Activated CD4-positive, CD25-positive, alpha-beta regulatory T cell treated with anti-CD3 and anti-CD28 coated beads, Interleukin-2, amount 50 U/mL, for 16 hours (primary cell): Measurements from ENCODE around the gene CPEB1.

Experiments used
- DNase-seq: peaks from one replicate; pipeline ENCODE4 v3.0.0-alpha.2; 2020; ENCODE audit warnings: low read depth, low spot score

CPEB1 gene

GRCh38 chr15:82647045-82647834 lies at the start of gene CPEB1:
TSS of gene CPEB1 (minus strand) at chr15:82647363. CDS start at chr15:82628459, 18,904 bp downstream.
- no peak for DNase-seq

GRCh38 chr15:82692171-82692570 lies 45.0 kb upstream of the CPEB1 start:
- DNase-seq: no peak

GRCh38 chr15:82689147-82689546 lies 42.0 kb upstream of the CPEB1 start:
- no peak for DNase-seq

- no peak for DNase-seq
Observed at GRCh38 chr15:82688691-82689090, 41.5 kb upstream of the CPEB1 start.

GRCh38 chr15:82681371-82681770 lies 34.2 kb upstream of the CPEB1 start:
- DNase-seq: no peak

- peak; percentile 45 for DNase-seq
Observed at GRCh38 chr15:82680200-82681102, 33.3 kb upstream of the CPEB1 start.

GRCh38 chr15:82679626-82680199 lies 32.5 kb upstream of the CPEB1 start:
- no peak for DNase-seq

GRCh38 chr15:82677720-82678323 lies 30.7 kb upstream of the CPEB1 start:
- DNase-seq: no peak

- DNase-seq: no peak
Observed at GRCh38 chr15:82674873-82675272, 27.7 kb upstream of the CPEB1 start.

- no peak for DNase-seq
Observed at GRCh38 chr15:82670699-82671098, 23.5 kb upstream of the CPEB1 start.

- no peak for DNase-seq
Observed at GRCh38 chr15:82666606-82667005, 19.4 kb upstream of the CPEB1 start.

- no peak for DNase-seq
Observed at GRCh38 chr15:82664021-82664420, 16.9 kb upstream of the CPEB1 start.

- DNase-seq: no peak
Observed at GRCh38 chr15:82663186-82663600, 16.0 kb upstream of the CPEB1 start.

GRCh38 chr15:82662641-82663040 lies 15.5 kb upstream of the CPEB1 start:
- no peak for DNase-seq

- DNase-seq: no peak
Observed at GRCh38 chr15:82660378-82660777, 13.2 kb upstream of the CPEB1 start.

- DNase-seq: no peak
Observed at GRCh38 chr15:82656641-82657266, 9.6 kb upstream of the CPEB1 start.

- no peak for DNase-seq
Observed at GRCh38 chr15:82655606-82656005, 8.4 kb upstream of the CPEB1 start.

GRCh38 chr15:82653483-82654168 lies 6.5 kb upstream of the CPEB1 start:
- DNase-seq: no peak

- no peak for DNase-seq
Observed at GRCh38 chr15:82651708-82652107, 4.5 kb upstream of the CPEB1 start.

- no peak for DNase-seq
Observed at GRCh38 chr15:82650046-82650670, 3.0 kb upstream of the CPEB1 start.
